ENCODE data around the gene ADAM22.

Gene ADAM22

DNA sequence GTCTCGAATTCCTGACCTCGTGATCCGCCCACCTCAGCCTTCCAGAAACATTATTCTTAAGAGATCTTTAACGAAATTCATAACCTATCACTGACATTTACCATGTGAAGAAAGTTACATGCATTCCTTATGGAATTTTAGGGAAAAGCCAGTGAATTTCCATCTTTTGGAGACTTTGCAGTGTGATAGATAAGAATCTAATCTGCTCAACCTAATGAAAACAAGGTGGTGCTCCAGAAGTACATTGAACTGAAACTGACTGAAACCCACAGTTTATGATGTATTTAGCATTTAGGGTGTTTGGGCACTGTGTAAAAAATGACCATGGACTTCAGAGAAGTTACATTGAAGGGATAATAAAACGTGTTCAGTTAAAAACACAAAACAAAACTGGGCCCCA, 242.1 kb downstream of the ADAM22 start:
- DNase-seq = no peak

- no peak for DNase-seq
Observed at GRCh38 chr7:88183051-88183450, 249.0 kb downstream of the ADAM22 start.

DNA sequence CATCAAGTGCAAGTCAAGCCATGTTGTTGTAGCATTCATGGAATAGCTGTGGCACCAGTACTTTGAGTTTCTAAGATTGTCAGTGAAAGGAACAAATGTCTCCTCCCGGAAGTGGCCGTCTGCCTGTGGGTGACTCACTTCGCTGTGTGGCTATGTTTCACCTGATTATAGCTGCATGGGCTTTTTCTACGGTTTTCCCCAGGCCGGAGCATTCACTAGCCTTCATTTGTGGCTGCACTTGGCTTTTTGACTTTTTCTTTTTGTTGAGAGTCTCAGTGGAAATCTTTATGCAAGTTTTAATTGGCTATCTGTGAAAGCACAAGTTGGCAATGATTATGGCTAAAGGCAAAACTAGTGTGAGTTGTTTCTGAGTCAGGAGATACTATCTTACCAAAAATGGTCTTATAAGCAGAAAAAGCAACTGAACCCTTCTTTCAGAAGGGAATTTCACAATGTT, 250.8 kb downstream of the ADAM22 start:
- DNase-seq = no peak

GRCh38 chr7:88185650-88186049, 251.6 kb downstream of the ADAM22 start:
- DNase-seq = no peak

GRCh38 chr7:88191911-88192310, 257.9 kb downstream of the ADAM22 start:
- no peak for DNase-seq

GRCh38 chr7:88200261-88200660, 266.2 kb downstream of the ADAM22 start:
- DNase-seq = no peak

DNA sequence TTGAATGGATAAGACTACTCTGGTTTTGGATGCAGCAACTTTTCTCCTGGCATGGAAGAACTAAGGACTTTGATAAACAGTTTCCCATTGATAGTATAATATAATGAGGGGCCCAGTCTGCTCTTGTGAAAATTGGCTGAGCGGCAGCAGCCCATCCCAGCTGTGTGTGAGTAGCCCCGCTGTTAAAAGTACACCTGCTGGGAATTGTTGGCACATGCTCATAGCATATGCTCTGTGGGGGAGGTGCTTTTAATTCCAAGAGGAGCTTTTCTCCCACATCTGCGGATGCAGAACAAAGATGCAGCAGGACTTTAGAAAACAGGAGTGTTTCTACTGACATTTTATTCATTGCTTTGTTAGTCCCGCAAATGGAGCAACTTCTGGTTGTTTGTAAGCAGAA, 266.7 kb downstream of the ADAM22 start:
- no peak for DNase-seq

DNA sequence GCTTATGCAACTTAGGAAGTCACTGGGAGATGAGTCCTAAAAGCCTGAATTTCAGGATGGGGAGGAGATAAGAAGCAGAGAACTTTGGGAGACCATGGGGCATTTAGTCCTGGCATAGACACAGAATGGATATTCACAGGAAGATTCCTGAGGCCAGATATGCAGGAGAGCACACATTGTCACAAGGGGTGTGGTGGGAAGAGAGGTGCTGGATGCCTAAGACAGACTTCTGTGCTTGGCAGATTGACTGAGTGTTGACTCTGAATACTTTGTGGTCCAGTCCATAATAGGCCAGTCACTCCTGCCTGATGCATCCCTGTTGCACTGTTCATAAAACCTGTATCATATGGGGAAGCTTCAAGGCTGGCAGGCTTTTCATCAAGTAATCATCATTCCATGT, 267.3 kb downstream of the ADAM22 start:
- DNase-seq = no peak

DNA sequence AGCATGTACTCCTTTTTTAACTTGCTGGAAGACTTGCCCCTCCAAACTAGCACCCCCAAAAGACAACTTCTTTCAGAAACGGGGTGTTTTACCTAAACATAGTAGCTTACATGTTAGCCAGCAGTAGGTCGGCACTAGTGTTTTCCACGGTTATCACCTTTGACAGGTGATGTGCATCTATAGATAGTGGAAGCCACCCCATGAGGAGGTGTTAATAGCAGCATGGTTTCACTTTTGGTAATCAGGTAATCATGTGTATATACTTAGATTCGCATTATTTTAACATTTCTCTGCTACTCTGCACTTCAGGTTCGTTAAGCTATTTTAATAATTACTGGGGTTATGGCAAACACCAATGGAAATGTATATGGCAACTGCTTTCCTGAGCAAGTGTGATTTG, 268.2 kb downstream of the ADAM22 start:
- no peak for DNase-seq

DNA sequence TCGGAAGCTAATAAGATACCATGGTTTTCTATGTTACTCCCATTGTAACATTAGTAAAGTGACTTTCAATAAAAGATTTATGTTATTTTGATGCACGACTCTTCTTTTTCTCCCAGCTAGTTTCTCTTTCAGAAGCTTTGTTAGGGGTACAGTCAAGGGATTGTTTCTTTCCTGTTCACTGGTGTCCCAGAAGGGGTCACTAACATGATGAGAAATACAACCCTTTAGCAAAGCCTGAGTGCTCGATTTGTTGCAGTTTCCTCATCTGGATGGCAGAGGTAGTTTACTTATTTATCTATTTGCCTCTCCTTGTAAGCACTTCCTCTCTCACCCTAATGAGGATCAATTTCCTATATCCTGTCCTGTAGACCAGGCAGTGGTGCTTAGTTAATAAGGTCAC, 268.7 kb downstream of the ADAM22 start:
- no peak for DNase-seq

GRCh38 chr7:88203401-88203800, 269.4 kb downstream of the ADAM22 start:
- no peak for DNase-seq

DNA sequence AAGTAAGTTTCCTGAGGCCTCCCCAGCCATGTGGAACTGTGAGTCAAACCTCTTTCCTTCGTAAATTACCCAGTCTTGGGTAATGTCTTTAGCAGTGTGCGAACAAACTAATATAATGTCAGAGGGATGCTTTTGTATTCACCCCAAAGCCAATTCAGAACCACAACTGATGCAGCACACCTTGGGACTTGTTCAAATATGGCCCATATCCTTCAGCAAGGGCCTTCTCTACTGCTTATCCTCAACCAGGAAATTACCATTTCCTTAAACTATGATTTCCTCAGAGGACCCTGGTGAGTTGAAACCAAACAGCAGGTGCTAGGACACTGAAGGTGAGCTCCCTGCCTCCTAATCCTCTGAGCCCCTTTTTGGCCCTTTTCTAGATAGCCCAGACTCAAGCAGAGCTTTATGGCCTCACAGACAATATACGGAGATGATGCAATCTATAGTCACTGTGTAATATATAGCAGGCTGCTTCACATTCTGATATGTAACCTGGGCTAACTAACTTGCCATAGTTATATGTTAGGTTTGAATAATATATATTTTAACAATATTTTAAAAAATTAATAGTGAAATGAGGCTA, 270.6 kb downstream of the ADAM22 start:
- DNase-seq = peak; percentile 46

DNA sequence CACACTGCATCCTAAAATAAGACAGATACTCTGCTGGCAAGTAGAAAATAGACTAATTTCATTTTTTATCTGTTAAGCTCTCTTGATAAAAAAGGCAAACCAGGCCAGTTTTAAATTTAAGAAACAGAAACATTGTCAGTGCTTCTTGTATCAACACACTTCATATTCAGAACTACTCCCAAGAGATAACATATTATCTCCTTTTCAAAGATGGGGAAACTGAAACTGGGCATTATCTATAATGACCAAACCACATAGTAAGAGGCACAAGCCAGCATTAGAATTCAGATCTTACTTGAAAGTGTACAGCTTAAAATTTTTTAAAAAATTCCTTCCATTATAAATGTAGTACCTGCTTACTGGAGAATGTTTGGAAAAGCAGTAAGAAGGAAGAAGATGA, 271.1 kb downstream of the ADAM22 start:
- peak; percentile 80 for DNase-seq

- DNase-seq = no peak
Observed at GRCh38 chr7:88206254-88206653, 272.2 kb downstream of the ADAM22 start.

- no peak for DNase-seq
Observed at GRCh38 chr7:88208521-88208920, 274.5 kb downstream of the ADAM22 start.

GRCh38 chr7:88212918-88213317, 278.9 kb downstream of the ADAM22 start:
- no peak for DNase-seq

- DNase-seq = no peak
Observed at GRCh38 chr7:88214456-88214855, 280.4 kb downstream of the ADAM22 start.

- DNase-seq = no peak
Observed at GRCh38 chr7:88215295-88215694, 281.2 kb downstream of the ADAM22 start.

- DNase-seq = no peak
Observed at GRCh38 chr7:88216276-88216675, 282.2 kb downstream of the ADAM22 start.

GRCh38 chr7:88217675-88218428, 283.8 kb downstream of the ADAM22 start:
- peak; percentile 79 for DNase-seq

GRCh38 chr7:88218429-88218745, 284.3 kb downstream of the ADAM22 start:
- DNase-seq = no peak

- peak; percentile 86 for DNase-seq
Observed at GRCh38 chr7:88218836-88219605, 285.0 kb downstream of the ADAM22 start.

DNA sequence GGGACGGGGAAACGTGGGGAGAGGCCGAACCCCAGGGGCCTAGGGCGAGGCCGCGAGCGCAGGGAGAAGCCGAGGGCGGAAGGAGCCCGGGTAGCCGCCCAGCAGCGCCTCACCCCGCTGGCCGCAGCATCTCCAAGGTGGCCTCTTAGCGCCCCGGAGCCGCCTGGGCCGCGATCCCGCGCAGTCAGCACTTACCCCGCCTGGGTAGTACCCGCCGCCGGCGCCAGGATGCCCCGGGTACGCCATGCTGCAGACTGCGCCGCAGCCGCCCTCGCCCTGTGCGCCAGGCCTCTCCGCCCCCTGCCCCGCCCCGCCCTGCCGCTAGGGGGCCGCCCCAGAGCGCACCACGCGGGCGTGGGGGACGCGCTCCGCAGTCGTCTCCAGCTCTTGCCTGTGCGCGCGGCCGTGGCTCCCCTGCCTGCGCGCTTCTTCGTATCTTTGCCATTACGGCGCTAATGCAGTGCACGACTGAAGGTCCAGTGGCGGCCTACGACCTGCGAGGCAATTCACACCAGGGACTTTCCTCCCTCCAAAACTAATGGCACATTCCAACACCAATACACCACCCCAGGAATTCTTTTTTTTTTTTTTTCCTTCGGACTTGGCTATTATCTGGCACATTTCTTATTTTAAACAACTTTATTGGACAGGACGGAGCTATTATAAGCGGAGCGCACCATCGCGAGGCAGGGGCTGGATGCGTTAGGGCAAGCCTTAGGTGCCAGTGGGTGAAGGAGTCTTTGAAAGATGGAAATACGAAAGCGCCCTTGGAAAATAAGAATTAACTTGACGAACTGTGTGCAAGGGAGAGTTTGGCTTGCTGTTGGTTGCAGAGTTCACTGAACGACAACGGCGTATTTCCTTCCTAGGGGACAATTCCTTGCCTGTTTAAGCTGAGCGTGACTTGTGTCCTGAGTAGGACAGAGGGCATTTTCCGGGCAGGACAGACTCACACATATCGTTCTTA, 286.0 kb downstream of the ADAM22 start, which contains the start of gene SRI:
Gene SRI (minus strand): TSS at position 258 of the 967 bp plus-strand sequence. CDS start 12 bp downstream, at position 246.
- peak; percentile 90 for DNase-seq

Measured in hematopoietic multipotent progenitor cell treated with erythropoietin and hydrocortisone succinate and interleukin-3 and kit ligand, for 6 days (in vitro differentiated cells).